Kidney glomerular epithelial cell (primary cell): ENCODE results near the gene XIST.
"Not testable (repeated sequence)": the region's sequence is repeated elsewhere in the genome, so short reads cannot be mapped to it uniquely, and the experiment has no call there.

Source experiments
- DNase-seq: peaks from one replicate; lab custom pipeline; 2025; lab: John Stamatoyannopoulos, UW

XIST gene

DNA sequence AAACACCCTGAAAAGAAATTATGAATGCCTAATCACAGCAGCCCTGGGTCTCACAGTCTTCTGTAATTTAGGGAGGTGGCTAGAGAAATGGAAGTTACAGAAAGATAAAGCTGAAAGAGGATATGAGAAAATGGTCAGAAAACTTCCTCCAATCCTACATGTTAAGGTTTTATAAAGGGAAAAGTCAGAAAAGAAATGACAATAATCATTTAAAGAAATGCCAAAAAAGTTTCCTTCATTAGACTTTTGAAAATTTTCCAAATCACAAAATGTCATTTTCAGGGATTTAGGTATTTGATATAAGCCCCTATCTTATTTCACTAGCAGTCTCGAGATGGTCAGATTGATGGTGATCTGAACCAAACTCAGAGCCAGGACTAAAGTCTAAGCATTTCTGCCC is 13.4 kb downstream of the XIST start:
- DNase-seq, result no peak

GRCh38 chrX:73838123-73838522 is 14.4 kb downstream of the XIST start:
- DNase-seq, result no peak

DNA sequence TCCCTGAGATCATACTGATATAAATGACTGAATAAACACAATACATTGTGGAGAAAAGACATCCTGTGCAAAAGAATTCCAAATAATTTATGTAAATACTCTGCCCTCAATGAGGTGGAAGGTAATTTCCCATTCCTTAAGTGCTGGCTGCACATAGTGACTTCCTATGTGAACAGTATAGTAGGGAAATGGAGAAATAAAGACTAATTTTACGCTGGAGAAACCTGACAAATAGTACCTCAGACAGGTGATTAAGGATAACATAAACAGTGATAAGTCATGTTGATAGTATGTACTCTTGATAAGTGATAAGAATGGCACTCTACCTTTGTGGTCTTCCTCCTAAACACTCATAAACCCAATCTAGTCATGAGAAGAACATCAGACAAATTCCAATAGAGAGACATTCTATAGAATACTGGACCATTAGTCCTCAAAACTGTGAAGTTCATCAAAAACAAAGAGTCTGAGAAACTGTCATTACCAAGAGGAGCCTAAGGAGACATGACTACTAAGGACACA is 15.5 kb downstream of the XIST start:
- no peak for DNase-seq

GRCh38 chrX:73834219-73834618 is 18.3 kb downstream of the XIST start:
- DNase-seq, result no peak

GRCh38 chrX:73832319-73832718 is 20.2 kb downstream of the XIST start:
- DNase-seq, result no peak

DNA sequence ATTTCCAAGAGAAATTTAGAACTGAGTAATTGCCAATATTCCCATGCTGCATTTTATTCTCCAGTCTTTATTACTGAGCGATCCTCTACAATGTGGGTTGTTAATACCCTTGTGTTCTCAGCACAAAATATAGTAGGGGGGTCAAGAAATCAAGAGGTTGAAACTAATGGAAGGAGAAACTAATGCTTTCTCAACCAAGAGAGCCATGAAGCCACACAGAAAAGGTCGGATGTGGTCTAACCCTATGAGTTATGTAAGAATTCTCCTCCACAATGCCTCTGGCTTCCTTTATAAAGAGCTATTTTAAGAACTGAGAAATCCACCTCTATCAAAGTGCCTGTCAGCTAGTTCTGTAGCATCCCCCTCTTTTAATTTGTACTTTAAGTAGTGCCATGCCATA is 21.0 kb downstream of the XIST start:
- no peak for DNase-seq

GRCh38 chrX:73830489-73831414 is 21.8 kb downstream of the XIST start:
- DNase-seq, result no peak

- DNase-seq, result no peak
These were observed 22.5 kb downstream of the XIST start for GRCh38 chrX:73829890-73830466.

GRCh38 chrX:73828080-73828720 is 24.3 kb downstream of the XIST start:
- no peak for DNase-seq

DNA sequence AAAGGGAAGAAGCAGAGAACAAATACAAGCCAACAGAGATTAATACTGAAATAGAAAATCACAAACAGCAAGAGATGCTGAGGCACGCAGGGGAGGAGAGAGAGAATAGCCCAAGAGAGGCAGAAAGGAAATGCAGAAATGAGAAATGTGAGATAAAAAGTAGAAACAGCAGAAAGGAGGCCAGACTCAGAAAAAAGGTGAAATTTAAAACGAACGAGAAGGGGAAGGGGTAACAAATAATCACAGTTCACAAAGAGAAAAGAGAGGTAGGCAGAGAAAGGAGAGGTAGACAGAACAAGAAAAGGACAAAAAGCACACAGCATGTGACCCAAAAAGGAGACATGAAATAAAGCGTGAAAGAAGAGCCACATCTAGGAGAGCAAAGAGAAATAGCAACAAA is 25.1 kb downstream of the XIST start:
- DNase-seq, result no peak

GRCh38 chrX:73826996-73827395 is 25.5 kb downstream of the XIST start:
- DNase-seq, result no peak

- no peak for DNase-seq
These were observed 26.9 kb downstream of the XIST start for GRCh38 chrX:73825569-73825968.

DNA sequence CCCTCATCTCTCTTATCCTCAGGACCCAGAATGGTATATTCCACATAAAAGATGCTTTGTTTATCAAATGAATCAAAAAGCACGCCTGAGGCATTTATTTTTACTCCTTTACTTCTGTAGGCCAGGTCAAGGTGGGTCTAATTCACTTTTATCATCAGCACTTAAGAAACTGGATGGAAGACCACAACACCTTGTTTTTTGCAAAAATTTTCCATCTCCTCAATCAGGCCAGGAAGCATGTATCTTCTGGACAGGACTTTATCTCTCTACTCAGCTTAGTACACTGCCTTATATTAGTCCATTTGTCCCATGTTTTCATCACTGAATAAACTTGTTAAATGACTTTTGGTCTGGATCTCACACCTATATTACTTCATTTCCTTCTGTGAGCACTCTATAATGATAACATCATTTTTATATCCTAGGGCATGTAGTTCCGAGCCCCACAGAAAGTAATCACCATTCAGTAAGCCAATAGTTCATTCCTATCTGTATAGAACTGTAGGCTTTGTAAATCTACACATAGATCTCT is 29.0 kb downstream of the XIST start:
- no peak for DNase-seq

DNA sequence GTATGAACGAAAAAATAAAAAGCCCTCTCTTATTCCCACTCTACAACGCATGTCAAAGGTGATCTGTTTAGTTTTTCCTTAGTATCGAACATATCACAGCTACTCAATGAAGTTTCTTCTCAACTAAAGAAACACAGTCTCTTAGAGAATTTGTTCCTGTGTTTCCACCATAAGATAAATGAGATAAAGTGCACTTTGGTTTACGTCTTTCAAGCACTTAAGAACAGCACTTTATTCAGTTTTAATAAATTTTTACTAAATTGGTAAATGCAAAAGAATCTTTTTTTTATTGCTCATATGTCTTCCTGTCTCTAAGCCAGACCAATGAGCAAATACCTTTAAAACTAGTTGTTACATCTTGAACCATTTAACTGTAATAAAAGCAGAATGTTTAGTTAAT is 29.7 kb downstream of the XIST start:
- DNase-seq, result no peak

GRCh38 chrX:73821921-73822559 is 30.5 kb downstream of the XIST start:
- no peak for DNase-seq

GRCh38 chrX:73819864-73820558 is 32.5 kb downstream of the XIST start:
- not testable (repeated sequence) for DNase-seq

- DNase-seq, result no peak
These were observed 34.1 kb downstream of the XIST start for GRCh38 chrX:73818200-73819116.

- DNase-seq, result no peak
These were observed 34.9 kb downstream of the XIST start for GRCh38 chrX:73817393-73818199.

DNA sequence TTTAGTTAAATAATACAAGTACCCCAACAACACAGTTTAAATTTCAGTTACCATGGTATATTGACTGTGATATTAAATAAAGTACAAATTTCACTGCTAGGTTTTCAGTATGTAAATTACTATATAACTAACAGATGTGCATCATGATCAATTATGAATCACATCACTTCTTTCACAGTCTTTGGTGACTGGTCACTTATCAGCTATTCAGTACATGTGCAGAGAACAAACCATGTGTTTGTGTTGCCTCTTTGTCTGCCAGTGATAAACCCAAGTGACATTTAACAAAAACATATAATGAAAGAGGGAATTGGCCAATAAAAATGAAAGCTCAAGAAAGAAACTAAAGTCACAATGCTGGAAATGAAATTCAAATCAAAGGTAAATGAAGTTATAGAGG is 40.3 kb downstream of the XIST start:
- DNase-seq, result no peak

DNA sequence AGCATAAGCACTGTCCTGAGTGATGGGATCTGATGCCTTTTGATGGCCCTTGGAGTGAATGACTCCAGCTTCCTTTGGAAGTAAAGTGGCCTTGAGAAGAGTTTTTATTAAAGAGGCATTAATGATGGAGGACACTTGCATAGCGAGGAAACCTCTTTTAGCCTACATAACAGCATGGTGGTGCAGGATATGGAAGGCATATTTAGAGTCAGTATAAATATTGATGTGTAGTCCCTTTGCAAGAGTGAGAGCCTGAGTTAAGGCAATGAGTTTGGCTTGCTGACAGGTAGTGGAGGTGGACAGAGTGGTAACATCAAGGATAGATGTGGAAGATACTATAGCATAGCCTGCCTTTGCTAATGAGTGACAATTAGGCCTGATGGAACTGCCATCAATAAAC is 48.4 kb downstream of the XIST start:
- DNase-seq, result not testable (repeated sequence)
